GM19324 (cell line): Measurements from ENCODE around the gene SLC9C2.
"Not testable (repeated sequence)": the region's sequence is repeated elsewhere in the genome, so short reads cannot be mapped to it uniquely, and the experiment has no call there.

ENCODE experiments used
- ATAC-seq: cut with Tn5 transposase; IDR thresholded peaks from one replicate; pipeline ENCODE4 v1.9.1; 2021; ENCODE audit warnings: mild to moderate bottlenecking, moderate library complexity; ENCODE audit not compliant: unreplicated experiment, low FRiP score

SLC9C2 gene

GRCh38 chr1:173529106-173529505 is 73.8 kb downstream of the SLC9C2 start:
- no peak for ATAC-seq

DNA sequence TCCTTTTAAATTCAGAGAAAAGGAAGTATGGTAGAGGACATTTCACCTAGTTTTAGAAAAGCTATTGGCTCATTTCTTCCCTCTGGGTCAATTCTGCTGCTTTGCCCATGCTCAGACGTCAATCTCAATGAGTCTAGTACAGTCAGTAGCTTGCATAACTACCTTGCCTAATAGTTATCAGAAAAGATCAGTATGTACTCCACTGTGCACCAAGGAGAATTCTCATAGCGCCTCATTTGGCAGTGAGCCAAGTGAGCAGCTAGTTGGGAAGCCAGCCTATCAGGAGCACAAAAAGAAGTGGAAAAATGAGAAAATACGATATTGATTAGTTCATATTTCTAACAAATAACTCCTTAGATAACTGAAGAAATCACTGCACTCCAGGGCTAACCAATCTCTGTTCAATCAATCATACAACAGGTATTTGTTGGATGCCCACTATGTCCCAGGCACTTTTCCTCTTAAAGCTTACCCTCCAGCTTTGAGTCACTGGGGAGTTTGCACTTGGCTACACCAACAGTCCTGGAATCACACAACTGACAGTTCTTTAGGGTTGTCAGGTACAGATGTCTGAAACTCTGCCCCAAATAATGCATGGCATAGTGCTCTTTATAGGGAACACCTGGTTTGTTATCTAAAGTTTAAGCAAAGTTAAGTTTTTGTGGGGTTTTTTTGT is 75.6 kb downstream of the SLC9C2 start:
- ATAC-seq: no peak

- ATAC-seq: no peak
Measured at GRCh38 chr1:173525926-173526325, 76.9 kb downstream of the SLC9C2 start.

DNA sequence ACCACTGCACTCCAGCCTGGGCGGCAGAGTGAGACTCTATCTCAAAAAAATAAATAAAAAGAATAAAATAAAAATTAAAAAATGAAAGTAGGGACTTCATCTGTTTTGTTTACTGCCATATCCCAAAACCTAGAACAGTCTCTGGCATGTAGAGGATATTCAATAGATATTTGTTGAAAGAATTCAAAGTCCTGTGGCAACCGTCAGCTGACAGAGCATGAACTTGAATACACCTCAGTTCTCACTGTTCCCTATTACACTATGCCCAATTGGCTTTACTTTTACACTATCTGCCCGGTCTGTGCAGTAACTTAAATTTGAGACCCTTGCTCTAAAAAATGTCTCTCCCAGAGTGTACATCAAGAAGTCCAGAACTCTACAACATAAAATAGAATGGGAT is 79.5 kb downstream of the SLC9C2 start:
- ATAC-seq: no peak

- ATAC-seq: no peak
Measured at GRCh38 chr1:173520799-173521198, 82.1 kb downstream of the SLC9C2 start.

GRCh38 chr1:173514503-173514902 is 88.4 kb downstream of the SLC9C2 start:
- ATAC-seq: not testable (repeated sequence)

- no peak for ATAC-seq
Measured at GRCh38 chr1:173509797-173510196, 93.1 kb downstream of the SLC9C2 start.

DNA sequence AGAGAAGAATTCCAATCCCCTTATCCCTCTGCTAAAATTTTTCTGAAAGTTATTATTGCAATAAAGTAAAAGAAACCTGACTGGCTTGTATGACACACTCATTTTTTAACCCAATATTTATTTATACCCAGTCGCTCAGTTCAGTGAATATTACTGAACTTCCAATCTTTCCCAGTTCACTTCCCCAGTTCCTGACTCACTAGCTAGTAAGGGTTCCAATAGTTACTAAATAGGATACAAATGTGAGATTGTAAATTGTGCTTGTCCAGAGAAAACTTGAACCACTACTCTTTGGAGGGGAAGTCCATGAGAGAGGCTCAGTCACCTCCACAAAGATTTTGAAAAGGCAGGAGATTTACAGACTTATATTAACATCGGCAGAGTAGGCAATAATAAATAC is 94.3 kb downstream of the SLC9C2 start:
- no peak for ATAC-seq

GRCh38 chr1:173507847-173508209 is 95.0 kb downstream of the SLC9C2 start:
- ATAC-seq: no peak

GRCh38 chr1:173507205-173507846 is 95.5 kb downstream of the SLC9C2 start:
- no peak for ATAC-seq

GRCh38 chr1:173506437-173506836 is 96.4 kb downstream of the SLC9C2 start:
- no peak for ATAC-seq

DNA sequence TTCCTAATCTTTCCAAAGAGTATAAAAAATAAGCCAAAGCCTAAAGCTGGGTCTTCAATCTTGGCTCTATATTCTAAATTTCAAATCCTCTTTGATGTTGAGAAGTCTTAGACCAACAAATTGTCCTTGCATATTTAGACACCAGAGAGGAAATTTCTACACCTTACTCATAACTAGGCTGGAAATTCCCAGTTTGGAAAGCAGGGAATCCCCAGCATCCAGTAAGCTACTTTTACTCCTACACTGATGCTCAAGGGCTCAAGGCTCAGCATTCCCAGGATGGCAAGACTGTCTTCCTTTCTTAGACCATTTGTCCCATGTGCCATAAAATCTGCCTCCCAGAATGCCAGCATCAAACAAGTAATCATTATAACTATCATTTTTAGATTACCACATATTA is 97.5 kb downstream of the SLC9C2 start:
- ATAC-seq: no peak

DNA sequence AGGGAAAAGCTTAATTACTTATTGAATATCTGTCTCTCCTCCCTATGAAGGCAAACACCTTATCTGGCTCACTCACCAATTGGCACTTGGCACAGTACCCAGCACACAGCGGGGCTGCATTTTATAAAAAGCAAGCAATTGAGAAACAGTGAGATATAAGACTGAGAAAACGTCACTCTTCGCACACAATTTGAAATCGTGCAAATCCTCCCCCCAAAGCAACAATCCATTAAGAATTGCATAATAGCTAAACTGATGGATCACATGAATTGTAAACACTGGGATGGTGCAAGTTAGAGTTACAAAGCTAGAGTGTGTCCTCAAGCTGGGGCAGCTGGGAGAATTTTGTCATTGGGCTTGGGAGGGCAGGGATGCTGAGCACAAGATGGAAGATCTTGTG is 98.6 kb downstream of the SLC9C2 start:
- ATAC-seq: no peak

DNA sequence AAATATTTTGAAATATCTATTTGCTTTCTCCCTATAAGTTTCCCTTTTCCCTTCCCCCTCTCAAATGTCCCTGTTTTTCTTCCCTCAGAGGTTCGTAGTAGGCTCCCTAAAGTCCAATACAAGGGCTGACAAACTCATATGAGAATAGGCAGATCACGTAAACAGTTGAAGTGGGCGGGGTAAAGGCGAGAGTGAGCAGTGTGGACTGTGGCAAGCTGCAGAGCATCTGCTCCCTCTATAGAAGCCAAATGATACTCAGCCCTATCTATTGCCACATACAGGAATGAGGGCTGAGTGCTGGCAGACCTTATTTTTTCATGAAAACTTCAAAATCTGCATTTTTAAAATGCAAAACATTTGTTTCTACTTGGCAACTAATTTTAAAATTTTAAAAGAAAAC is 99.5 kb downstream of the SLC9C2 start:
- ATAC-seq: no peak

- ATAC-seq: no peak
Measured at GRCh38 chr1:173502104-173502503, 100.8 kb downstream of the SLC9C2 start.

- no peak for ATAC-seq
Measured at GRCh38 chr1:173499729-173500128, 103.1 kb downstream of the SLC9C2 start.

DNA sequence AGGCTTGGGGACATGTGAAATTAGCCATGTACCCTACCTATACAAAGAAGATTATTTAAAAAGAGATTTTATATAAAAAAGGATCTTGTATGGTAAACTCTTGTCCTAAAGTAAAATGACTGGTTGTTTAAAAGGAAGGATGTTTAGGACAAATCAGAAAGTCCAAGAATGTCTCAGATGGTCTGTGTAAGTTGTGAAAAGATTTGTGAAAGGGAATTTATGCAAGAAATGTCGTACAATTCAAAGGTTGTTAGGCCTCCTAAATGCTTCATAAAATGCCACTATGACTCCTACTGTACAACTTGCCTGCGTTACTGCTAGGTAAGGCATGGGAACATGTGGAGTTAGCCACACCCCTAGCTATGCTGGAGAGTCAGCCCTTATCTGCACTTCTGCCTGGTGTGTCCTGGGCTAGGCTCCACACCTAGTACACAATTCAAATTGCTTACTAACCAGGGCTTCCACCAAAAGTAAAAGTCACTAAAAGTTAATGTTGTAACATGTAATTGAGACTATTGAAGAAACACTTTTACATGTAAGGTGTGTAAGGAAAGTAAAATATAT is 106.0 kb downstream of the SLC9C2 start:
- no peak for ATAC-seq

GRCh38 chr1:173495609-173496267 is 107.1 kb downstream of the SLC9C2 start:
- ATAC-seq: no peak

GRCh38 chr1:173493125-173493524 is 109.7 kb downstream of the SLC9C2 start:
- not testable (repeated sequence) for ATAC-seq

DNA sequence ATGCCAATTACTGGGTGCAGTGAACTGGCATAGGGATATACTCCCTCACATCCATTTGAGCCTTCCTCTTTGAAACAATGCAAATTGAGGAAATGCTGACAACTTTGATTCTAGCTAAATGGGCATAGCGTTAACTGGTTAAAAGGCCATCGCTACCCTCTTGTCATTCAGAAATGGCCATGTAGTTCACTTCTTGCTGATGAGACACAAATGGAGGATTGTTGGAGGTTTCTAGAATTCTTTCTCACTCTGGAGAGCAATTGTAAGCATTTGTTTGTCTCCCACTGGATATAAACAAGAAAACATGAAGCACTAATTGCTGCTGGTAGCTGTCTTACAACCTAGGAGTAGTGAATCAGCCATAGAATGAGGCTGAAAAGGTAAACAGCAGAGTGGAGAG is 111.4 kb downstream of the SLC9C2 start:
- ATAC-seq: no peak

DNA sequence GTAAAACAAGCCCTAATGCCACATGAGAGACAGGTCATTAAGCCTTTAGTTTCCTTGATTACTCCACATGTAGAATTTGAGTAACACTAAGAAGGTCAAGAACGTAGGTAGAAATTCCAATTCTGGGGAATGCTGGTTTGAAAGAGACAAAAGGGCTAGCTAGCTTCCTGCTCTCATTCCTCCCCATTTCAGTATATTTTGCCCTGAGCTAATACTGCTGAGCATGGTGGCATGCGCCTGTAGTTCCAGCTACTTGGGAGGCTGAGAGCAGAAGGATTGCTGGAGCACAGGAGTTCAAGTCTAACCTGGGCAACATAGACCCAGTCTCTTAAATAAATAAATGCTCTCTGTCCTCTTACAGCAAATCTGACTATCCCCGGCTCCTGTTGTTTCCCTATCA is 112.9 kb downstream of the SLC9C2 start:
- no peak for ATAC-seq

DNA sequence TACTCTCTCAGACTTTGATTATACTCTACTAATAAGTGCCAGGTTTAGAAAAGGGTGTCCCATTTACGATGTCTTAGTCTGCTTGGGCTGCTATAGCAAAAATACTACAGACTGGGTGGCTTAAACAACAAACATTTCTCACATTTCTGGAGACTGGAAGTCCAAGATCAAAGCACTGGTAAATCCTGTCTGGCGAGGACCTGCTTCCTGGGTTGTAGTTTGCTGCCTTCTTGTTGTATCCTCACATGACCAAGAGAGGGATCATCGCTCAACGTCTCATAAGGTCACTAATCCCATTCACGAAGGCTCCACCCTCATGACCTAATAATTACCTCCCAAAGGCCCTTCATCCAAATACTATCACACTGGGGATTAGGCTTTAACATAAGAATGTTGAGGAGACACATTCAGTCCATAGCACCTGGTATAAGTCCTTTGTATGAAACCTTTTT is 113.7 kb downstream of the SLC9C2 start:
- ATAC-seq: no peak
